Activated CD4-positive, alpha-beta memory T cell treated with anti-CD3 and anti-CD28 coated beads, Interleukin-2, amount 10 ng/mL, durations not matched to agents 7 days and 5 days (primary cell): ENCODE data around the gene RNF144A. TPM values are rescaled to one million over a fixed set of nuclear protein-coding genes. Genes with fewer than 3 reads are reported as not detected.

Experiments
- CTCF ChIA-PET: fragments of 350-600 bp; sonication (Branson Sonifier 250); formaldehyde crosslinking; loops from one replicate; lab custom pipeline; 2021; ENCODE audit warnings: antibody characterized with exemption, inconsistent platforms; lab: Charles Lee
- POLR2A ChIA-PET: fragments of 350-600 bp; sonication (Branson Sonifier 250); formaldehyde crosslinking; loops from one replicate; lab custom pipeline; 2021; ENCODE audit warnings: antibody characterized with exemption; lab: Charles Lee
- DNase-seq: peaks from one replicate; pipeline ENCODE4 v3.0.0-alpha.2; 2020
- H3K27ac Mint-ChIP-seq: one replicate; pipeline ENCODE4 v1.8.0; 2021; ENCODE audit warnings: mild to moderate bottlenecking, mixed read lengths
- H3K27me3 Mint-ChIP-seq: one replicate; pipeline ENCODE4 v1.8.0; 2021; ENCODE audit warnings: mixed read lengths
- H3K36me3 Mint-ChIP-seq: one replicate; pipeline ENCODE4 v1.8.0; 2021; ENCODE audit warnings: low read depth, mixed read lengths
- H3K4me1 Mint-ChIP-seq: one replicate; pipeline ENCODE4 v1.8.0; 2021; ENCODE audit warnings: mixed read lengths
- H3K4me3 Mint-ChIP-seq: one replicate; pipeline ENCODE4 v1.8.0; 2021; ENCODE audit warnings: mild to moderate bottlenecking, mixed read lengths
- H3K9me3 Mint-ChIP-seq: one replicate; pipeline ENCODE4 v1.8.0; 2021; ENCODE audit warnings: mixed read lengths
- total RNA-seq, 2 experiments: library from RNA; stranded (reverse); gene quantifications; one replicate each; pipeline ENCODE4 v1.2.3, GENCODE V29; 2021

The RNF144A gene
- total RNA-seq, 2 experiments from 2014 or later = 20.0 to 21.0 TPM

GRCh38 chr2:6956566-6956965 is 39.4 kb downstream of the RNF144A start:
- POLR2A ChIA-PET = no interaction called here
- H3K4me1 Mint-ChIP-seq = no peaks in the 10 kb centered on the region
- H3K36me3 Mint-ChIP-seq = no peaks in the 10 kb centered on the region
- H3K27ac Mint-ChIP-seq = no peak overlapping the region
- H3K9me3 Mint-ChIP-seq = no peaks in the 10 kb centered on the region
- no peak for DNase-seq
- H3K27me3 Mint-ChIP-seq = no peaks in the 10 kb centered on the region
- H3K4me3 Mint-ChIP-seq = no peak overlapping the region
- CTCF ChIA-PET = interaction anchor here (0.6 kb wide), 1 partner anchor 59 kb away, joined by 3 read pairs; no protein-coding TSS in a partner anchor

GRCh38 chr2:6957031-6957714 is 40.0 kb downstream of the RNF144A start:
- no peak overlapping the region for H3K4me3 Mint-ChIP-seq
- no peaks in the 10 kb centered on the region for H3K27me3 Mint-ChIP-seq
- no peaks in the 10 kb centered on the region for H3K36me3 Mint-ChIP-seq
- H3K9me3 Mint-ChIP-seq = no peaks in the 10 kb centered on the region
- POLR2A ChIA-PET = no interaction called here
- no peak overlapping the region for H3K27ac Mint-ChIP-seq
- DNase-seq = no peak
- CTCF ChIA-PET = interaction anchor here (0.6 to 1.4 kb wide), 2 partner anchors 10 to 59 kb away, joined by 3 read pairs; no protein-coding TSS in a partner anchor
- no peaks in the 10 kb centered on the region for H3K4me1 Mint-ChIP-seq

- CTCF ChIA-PET = interaction anchor here (1.4 kb wide), 1 partner anchor 11 kb away, joined by 3 read pairs; no protein-coding TSS in a partner anchor
- H3K4me1 Mint-ChIP-seq = no peaks in the 10 kb centered on the region
- POLR2A ChIA-PET = no interaction called here
- peaks cover 4% of the 10 kb centered on the region for H3K36me3 Mint-ChIP-seq
- H3K27ac Mint-ChIP-seq = no peak overlapping the region
- H3K9me3 Mint-ChIP-seq = no peaks in the 10 kb centered on the region
- no peak overlapping the region for H3K4me3 Mint-ChIP-seq
- H3K27me3 Mint-ChIP-seq = no peaks in the 10 kb centered on the region
- no peak for DNase-seq
These were observed 40.9 kb downstream of the RNF144A start for GRCh38 chr2:6957910-6958615.

GRCh38 chr2:6958616-6959235 is 41.5 kb downstream of the RNF144A start:
- DNase-seq = no peak
- CTCF ChIA-PET = no interaction called here
- Mint-ChIP-seq H3K36me3 (peaks cover 6% of the 10 kb centered on the region), H3K27me3 (no peaks in the 10 kb centered on the region), H3K4me1 (no peaks in the 10 kb centered on the region), H3K27ac (no peak overlapping the region), H3K4me3 (no peak overlapping the region), H3K9me3 (no peaks in the 10 kb centered on the region)
- POLR2A ChIA-PET = no interaction called here

GRCh38 chr2:6959751-6960150 is 42.5 kb downstream of the RNF144A start:
- Mint-ChIP-seq H3K27ac (no peak overlapping the region), H3K4me3 (no peak overlapping the region), H3K4me1 (no peaks in the 10 kb centered on the region), H3K36me3 (peaks cover 9% of the 10 kb centered on the region), H3K27me3 (no peaks in the 10 kb centered on the region), H3K9me3 (no peaks in the 10 kb centered on the region)
- CTCF ChIA-PET = no interaction called here
- DNase-seq = no peak
- POLR2A ChIA-PET = no interaction called here

- no peak overlapping the region for H3K27ac Mint-ChIP-seq
- POLR2A ChIA-PET = interaction anchor here (0.6 kb wide), 1 partner anchor 31 kb away, joined by 3 read pairs; no protein-coding TSS in a partner anchor
- H3K9me3 Mint-ChIP-seq = no peaks in the 10 kb centered on the region
- peaks cover 9% of the 10 kb centered on the region for H3K36me3 Mint-ChIP-seq
- CTCF ChIA-PET = no interaction called here
- H3K4me1 Mint-ChIP-seq = no peaks in the 10 kb centered on the region
- DNase-seq = no peak
- no peak overlapping the region for H3K4me3 Mint-ChIP-seq
- no peaks in the 10 kb centered on the region for H3K27me3 Mint-ChIP-seq
These were observed 43.4 kb downstream of the RNF144A start for GRCh38 chr2:6960659-6961058.

- POLR2A ChIA-PET = no interaction called here
- peaks cover 9% of the 10 kb centered on the region for H3K36me3 Mint-ChIP-seq
These were observed 46.5 kb downstream of the RNF144A start for GRCh38 chr2:6963727-6964126.

GRCh38 chr2:6965071-6965795 is 48.0 kb downstream of the RNF144A start:
- H3K4me1 Mint-ChIP-seq = no peaks in the 10 kb centered on the region
- peaks cover 11% of the 10 kb centered on the region for H3K36me3 Mint-ChIP-seq
- H3K9me3 Mint-ChIP-seq = no peaks in the 10 kb centered on the region

More at GRCh38 chr2:6963727-6964126, 46.5 kb downstream of the RNF144A start:
- H3K9me3 Mint-ChIP-seq = no peaks in the 10 kb centered on the region
- DNase-seq = no peak
- H3K4me3 Mint-ChIP-seq = no peak overlapping the region
- H3K4me1 Mint-ChIP-seq = no peaks in the 10 kb centered on the region
- no peak overlapping the region for H3K27ac Mint-ChIP-seq
- no peaks in the 10 kb centered on the region for H3K27me3 Mint-ChIP-seq
- CTCF ChIA-PET = interaction anchor here (2.3 kb wide), 1 partner anchor 11 kb away, joined by 6 read pairs; no protein-coding TSS in a partner anchor

GRCh38 chr2:6966446-6966940 is 49.3 kb downstream of the RNF144A start:
- Mint-ChIP-seq H3K27ac (no peak overlapping the region), H3K4me3 (no peak overlapping the region), H3K4me1 (no peaks in the 10 kb centered on the region), H3K27me3 (no peaks in the 10 kb centered on the region), H3K9me3 (no peaks in the 10 kb centered on the region), H3K36me3 (peaks cover 13% of the 10 kb centered on the region)
- CTCF ChIA-PET = no interaction called here
- POLR2A ChIA-PET = no interaction called here
- DNase-seq = no peak

More at GRCh38 chr2:6965071-6965795, 48.0 kb downstream of the RNF144A start:
- no peaks in the 10 kb centered on the region for H3K27me3 Mint-ChIP-seq
- POLR2A ChIA-PET = no interaction called here
- no peak overlapping the region for H3K27ac Mint-ChIP-seq
- CTCF ChIA-PET = no interaction called here
- H3K4me3 Mint-ChIP-seq = no peak overlapping the region
- no peak for DNase-seq

- Mint-ChIP-seq H3K27me3 (no peaks in the 10 kb centered on the region), H3K4me1 (no peaks in the 10 kb centered on the region), H3K27ac (no peak overlapping the region), H3K9me3 (no peaks in the 10 kb centered on the region), H3K4me3 (no peak overlapping the region), H3K36me3 (peaks cover 13% of the 10 kb centered on the region)
- no peak for DNase-seq
- ChIA-PET CTCF (no interaction called here), POLR2A (no interaction called here)
These were observed 50.1 kb downstream of the RNF144A start for GRCh38 chr2:6967301-6967700.

GRCh38 chr2:6968319-6969100 is 51.3 kb downstream of the RNF144A start:
- H3K36me3 Mint-ChIP-seq = peaks cover 9% of the 10 kb centered on the region
- ChIA-PET POLR2A (no interaction called here), CTCF (no interaction called here)
- DNase-seq = no peak
- H3K27ac Mint-ChIP-seq = no peak overlapping the region
- H3K4me3 Mint-ChIP-seq = no peak overlapping the region
- H3K27me3 Mint-ChIP-seq = no peaks in the 10 kb centered on the region
- H3K4me1 Mint-ChIP-seq = no peaks in the 10 kb centered on the region
- H3K9me3 Mint-ChIP-seq = no peaks in the 10 kb centered on the region

- H3K4me3 Mint-ChIP-seq = no peak overlapping the region
- DNase-seq = no peak
- ChIA-PET CTCF (no interaction called here), POLR2A (no interaction called here)
- peaks cover 4% of the 10 kb centered on the region for H3K36me3 Mint-ChIP-seq
- H3K27me3 Mint-ChIP-seq = no peaks in the 10 kb centered on the region
- no peaks in the 10 kb centered on the region for H3K4me1 Mint-ChIP-seq
- H3K9me3 Mint-ChIP-seq = no peaks in the 10 kb centered on the region
- no peak overlapping the region for H3K27ac Mint-ChIP-seq
These were observed 53.3 kb downstream of the RNF144A start for GRCh38 chr2:6970551-6970950.
